ENCODE results near the gene GMPPB.

The GMPPB gene

DNA sequence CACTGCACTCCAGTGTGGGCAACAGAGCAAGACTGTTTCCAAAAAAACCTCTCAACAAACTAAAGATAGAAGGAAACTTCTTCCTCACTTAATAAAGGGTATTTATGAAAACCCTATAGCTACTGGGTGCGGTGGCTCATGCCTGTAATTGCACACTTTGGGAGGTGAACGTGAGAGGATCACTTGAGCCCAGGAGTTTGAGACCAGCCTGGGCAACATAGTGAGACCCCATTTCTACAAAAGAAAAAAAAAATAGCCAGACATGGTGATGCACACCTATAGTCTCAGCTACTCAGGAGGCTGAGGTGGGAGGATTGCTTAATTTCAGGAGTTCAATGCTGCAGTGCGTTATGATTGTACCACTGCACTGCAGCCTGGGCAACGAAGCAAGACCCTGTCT, 40.2 kb upstream of the GMPPB start:
- TF ChIP-seq, protein P1, sequence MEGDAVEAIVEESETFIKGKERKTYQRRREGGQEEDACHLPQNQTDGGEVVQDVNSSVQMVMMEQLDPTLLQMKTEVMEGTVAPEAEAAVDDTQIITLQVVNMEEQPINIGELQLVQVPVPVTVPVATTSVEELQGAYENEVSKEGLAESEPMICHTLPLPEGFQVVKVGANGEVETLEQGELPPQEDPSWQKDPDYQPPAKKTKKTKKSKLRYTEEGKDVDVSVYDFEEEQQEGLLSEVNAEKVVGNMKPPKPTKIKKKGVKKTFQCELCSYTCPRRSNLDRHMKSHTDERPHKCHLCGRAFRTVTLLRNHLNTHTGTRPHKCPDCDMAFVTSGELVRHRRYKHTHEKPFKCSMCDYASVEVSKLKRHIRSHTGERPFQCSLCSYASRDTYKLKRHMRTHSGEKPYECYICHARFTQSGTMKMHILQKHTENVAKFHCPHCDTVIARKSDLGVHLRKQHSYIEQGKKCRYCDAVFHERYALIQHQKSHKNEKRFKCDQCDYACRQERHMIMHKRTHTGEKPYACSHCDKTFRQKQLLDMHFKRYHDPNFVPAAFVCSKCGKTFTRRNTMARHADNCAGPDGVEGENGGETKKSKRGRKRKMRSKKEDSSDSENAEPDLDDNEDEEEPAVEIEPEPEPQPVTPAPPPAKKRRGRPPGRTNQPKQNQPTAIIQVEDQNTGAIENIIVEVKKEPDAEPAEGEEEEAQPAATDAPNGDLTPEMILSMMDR (IDR thresholded peaks at IDR 0.05; ENCODE audit: low read depth, low read length, missing control alignments), result no peak
- Histone ChIP-seq H3K4me3 (ENCODE audit: low read depth, low read length) (no peak overlapping the region), H3K36me3 (replicated peaks) (no peaks in the 10 kb centered on the region), H3K27ac (no peak overlapping the region), H3K27me3 (replicated peaks) (no peaks in the 10 kb centered on the region)
- no peak for DNase-seq
- in situ Hi-C loops (cut with HindIII; ENCODE audit: low pct_ligation_motif_present, low sequenced_read_pairs), result no loop called here

DNA sequence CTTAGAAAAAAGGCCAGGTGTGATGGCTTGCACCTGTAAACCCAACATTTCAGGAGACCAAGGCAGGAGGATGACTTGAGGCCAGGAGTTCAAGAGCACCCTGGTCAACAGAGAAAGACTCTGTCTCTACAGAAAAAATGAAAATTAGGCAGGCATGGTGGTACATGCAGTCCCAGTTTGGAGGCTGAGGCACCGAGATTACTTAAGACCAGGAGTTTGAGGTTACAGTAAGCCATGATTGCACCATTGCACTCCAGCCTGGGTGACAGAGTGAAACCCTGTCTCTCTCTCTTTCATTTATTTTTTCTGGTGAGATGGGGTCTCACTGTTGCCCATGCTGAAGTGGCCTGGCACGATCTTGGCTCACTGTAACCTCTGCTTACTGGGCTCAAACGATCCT, 37.9 kb upstream of the GMPPB start:
- H3K36me3 ChIP-seq (replicated peaks), result no peaks in the 10 kb centered on the region
- no peak overlapping the region for H3K4me3 ChIP-seq (ENCODE audit: low read depth, low read length)
- no peaks in the 10 kb centered on the region for H3K27me3 ChIP-seq (replicated peaks)
- no peak overlapping the region for H3K27ac ChIP-seq
- in situ Hi-C loops (cut with HindIII; ENCODE audit: low pct_ligation_motif_present, low sequenced_read_pairs), result no loop called here
- no peak for DNase-seq
- TF ChIP-seq, protein P1 (IDR thresholded peaks at IDR 0.05; ENCODE audit: low read depth, low read length, missing control alignments), result no peak

DNA sequence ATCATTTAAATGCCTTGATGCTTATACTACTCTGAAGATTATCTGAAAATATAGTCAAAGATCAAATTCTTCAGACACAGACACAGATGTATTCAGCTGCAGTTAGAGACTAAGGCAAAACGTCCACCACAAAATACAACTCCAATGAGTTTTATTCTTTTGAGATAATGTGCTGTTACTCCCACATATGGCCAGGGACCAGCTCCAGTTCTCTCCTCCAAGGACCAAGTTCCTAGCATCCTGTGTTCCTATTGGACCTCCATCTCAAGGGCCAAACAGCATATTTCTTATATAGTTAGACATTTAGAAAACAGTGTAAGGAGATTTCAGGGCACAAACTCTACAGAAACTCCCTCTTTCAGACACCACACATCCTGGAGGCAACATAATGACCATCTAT, 35.5 kb upstream of the GMPPB start:
- Histone ChIP-seq H3K4me3 (ENCODE audit: low read depth, low read length) (no peak overlapping the region), H3K36me3 (replicated peaks) (no peaks in the 10 kb centered on the region), H3K27me3 (replicated peaks) (no peaks in the 10 kb centered on the region), H3K27ac (no peak overlapping the region)
- TF ChIP-seq, protein P1 (IDR thresholded peaks at IDR 0.05; ENCODE audit: low read depth, low read length, missing control alignments), result no peak
- in situ Hi-C loops (cut with HindIII; ENCODE audit: low pct_ligation_motif_present, low sequenced_read_pairs), result no loop called here
- DNase-seq, result no peak

DNA sequence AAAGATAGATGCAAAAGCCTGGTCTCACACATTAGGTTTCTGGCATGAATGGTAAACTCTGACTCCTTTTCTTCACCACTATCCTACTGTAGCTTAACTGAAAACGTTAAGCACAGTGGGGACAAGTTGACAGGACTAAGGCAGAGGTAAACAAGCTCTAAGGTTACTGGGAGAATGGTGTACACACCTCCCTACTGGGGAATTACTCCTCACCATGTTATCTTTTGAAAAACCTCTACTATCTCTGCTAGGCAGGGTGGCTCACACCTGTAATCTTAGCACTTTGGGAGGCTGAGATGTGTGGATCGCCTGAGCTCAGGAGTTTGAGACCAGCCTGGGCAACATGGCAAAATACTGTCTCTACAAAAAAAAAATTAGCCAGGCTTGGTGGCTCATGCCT, 33.4 kb upstream of the GMPPB start:
- Histone ChIP-seq H3K27me3 (replicated peaks) (no peaks in the 10 kb centered on the region), H3K36me3 (replicated peaks) (no peaks in the 10 kb centered on the region), H3K4me3 (ENCODE audit: low read depth, low read length) (no peak overlapping the region), H3K27ac (no peak overlapping the region)
- in situ Hi-C loops (cut with HindIII; ENCODE audit: low pct_ligation_motif_present, low sequenced_read_pairs), result no loop called here
- TF ChIP-seq, protein P1 (IDR thresholded peaks at IDR 0.05; ENCODE audit: low read depth, low read length, missing control alignments), result no peak
- no peak for DNase-seq

DNA sequence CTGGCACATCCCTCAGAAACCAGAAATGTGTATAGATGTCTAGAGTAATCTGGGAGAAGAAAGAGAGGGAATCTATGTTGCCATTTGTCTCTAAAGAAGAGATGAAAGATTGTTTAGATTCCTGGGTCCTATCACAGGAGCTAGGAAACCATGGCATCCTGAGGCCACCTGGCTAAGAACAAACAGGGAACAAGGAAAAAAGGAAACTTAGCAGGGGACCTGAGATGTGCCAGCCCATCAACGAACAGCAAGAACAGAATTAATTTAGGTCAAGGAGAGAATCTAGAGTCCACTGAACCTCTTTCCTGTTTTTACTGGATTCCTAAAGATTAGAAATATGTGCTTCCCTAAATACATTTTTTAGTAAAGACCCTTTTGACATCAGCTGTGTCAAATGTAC, 32.3 kb upstream of the GMPPB start:
- H3K27me3 ChIP-seq (replicated peaks), result no peaks in the 10 kb centered on the region
- no peak overlapping the region for H3K27ac ChIP-seq
- TF ChIP-seq, protein P1 (IDR thresholded peaks at IDR 0.05; ENCODE audit: low read depth, low read length, missing control alignments), result no peak
- in situ Hi-C loops (cut with HindIII; ENCODE audit: low pct_ligation_motif_present, low sequenced_read_pairs), result no loop called here
- DNase-seq, result no peak
- no peaks in the 10 kb centered on the region for H3K36me3 ChIP-seq (replicated peaks)
- H3K4me3 ChIP-seq (ENCODE audit: low read depth, low read length), result no peak overlapping the region

DNA sequence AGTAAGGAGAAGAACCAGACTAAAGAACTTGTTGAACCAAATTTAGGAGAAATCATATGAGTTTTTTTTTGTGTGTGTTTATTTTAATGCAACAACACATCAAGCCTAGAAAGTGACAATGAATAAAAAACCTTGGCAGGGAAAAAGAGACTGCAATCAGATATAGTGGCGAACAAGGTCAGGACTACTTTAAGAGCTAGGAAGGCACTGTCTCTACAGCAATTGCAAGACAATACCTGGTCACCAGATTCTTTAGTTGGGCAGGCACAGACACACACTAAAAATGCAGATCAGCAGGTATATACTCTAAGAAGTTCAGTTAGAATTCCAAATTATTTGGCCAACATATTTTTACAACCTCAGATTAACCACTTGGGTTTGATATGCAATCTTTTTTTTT, 30.8 kb upstream of the GMPPB start:
- Histone ChIP-seq H3K4me3 (ENCODE audit: low read depth, low read length) (no peak overlapping the region), H3K27ac (no peak overlapping the region), H3K27me3 (replicated peaks) (no peaks in the 10 kb centered on the region), H3K36me3 (replicated peaks) (no peaks in the 10 kb centered on the region)
- TF ChIP-seq, protein P1 (IDR thresholded peaks at IDR 0.05; ENCODE audit: low read depth, low read length, missing control alignments), result no peak
- in situ Hi-C loops (cut with HindIII; ENCODE audit: low pct_ligation_motif_present, low sequenced_read_pairs), result no loop called here
- no peak for DNase-seq
